Activated gamma-delta T cell (primary cell): ENCODE measurements around the gene ARHGAP19.
A peak's percentile ranks its signal among the peaks of the same experiment; 100 is the strongest.

Experiments used
- DNase-seq: peaks from one replicate; lab custom pipeline; 2025; lab: John Stamatoyannopoulos, UW

The ARHGAP19 gene

DNA sequence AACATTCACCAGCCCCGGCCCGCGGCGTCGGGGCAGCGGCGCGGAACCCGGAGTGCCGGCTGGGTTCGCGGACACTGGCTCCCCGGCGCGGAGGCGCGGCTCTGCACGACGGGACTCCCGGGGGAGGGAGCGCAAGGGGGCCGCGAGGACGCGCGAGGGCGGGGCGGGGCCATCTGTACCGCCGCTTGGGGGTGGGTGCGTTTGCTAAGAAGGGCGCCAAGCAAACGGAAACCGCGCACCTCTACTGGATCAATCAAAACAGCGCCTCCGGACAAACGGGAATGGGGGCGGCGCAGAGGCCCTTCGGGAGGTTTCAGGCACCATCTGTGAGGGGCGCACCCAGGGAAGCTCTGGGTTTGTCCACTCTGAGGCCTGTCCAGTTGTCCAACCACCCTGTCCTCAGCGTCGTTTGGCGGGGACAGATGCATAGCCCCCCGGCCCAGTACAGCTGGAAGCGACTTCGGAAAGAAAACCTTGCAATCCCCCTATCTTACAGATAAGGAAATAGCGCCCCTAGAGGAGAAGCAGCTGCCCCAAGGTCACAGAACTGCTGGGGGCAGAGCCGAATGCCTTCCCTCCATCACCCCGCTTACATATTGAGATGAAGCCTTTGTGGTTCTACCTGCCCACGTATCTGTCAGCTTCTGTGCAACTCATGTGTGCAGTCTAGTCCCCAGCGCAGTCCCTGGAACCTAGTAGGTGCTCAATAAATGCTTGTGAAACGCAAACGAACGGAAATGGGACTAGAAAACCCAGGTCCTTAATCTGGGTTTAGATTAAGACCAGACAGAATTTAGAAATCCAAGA is 96.0 kb downstream of the ARHGAP19 start:
- peak; percentile 48 for DNase-seq

DNA sequence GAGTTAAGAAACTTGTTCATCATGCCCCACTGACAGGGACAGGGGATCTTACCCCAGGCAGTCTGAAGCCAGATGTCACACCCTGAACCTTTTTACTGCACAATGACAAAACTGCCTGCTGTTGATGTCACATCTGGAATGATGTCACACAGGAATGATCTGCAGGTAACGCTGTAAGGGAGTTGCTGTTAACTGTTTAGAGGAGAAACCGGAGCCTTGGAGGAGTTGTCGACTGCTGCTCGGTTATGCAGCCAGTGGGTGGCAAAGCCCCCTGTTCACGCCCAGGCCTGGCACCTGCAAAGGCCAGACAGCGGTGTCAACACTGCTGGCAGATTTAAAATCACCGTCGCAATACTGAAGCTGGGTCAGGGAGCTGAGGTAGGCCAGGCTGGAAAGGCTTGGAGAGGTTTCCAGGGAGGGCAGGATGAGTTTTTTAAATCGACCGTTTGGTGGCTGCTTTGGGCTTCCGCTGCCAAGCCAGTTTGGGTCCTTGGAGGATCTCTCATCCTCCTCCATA is 96.7 kb downstream of the ARHGAP19 start:
- no peak for DNase-seq

DNA sequence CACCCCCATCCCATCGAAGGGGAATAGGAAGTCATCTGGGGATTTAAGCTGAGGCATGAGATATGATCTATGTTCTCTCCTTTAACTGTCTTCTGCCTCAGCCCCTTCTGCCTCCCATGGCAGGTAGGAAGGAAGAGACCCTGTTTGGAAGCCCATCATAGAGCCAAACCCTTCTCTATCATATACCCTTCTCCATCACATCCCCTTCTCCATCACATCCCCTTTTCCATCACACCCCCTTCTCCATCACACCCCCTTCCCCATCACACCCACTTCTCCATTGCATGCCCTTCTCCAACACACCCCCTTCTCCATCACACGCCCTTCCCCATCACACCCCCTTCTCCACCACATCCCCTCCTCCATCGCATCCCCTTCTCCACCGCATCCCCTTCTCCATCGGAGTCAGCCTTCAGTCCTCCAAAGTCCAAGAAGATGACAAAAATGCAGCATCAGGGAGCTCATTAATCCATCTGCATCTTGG is 99.4 kb downstream of the ARHGAP19 start:
- no peak for DNase-seq

DNA sequence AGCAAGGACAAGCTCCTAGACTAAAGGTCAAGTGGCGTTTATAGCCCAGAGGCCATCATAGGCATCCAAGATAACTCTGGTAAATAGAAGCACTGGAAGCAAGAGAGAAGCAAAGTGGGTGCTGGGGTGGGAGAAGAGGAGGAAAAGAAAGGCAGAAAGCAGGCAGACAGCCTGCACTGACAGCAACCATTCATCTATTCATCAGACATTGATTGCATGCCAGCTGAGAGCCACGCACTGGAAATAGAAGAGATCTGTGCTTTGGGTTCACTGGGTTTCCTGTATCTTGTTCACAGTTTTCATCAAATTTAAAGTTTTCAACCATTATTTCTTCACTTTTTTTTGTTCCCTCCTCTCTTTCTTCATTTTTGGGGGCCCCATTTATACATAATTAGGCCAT is 102.0 kb downstream of the ARHGAP19 start:
- DNase-seq: no peak

DNA sequence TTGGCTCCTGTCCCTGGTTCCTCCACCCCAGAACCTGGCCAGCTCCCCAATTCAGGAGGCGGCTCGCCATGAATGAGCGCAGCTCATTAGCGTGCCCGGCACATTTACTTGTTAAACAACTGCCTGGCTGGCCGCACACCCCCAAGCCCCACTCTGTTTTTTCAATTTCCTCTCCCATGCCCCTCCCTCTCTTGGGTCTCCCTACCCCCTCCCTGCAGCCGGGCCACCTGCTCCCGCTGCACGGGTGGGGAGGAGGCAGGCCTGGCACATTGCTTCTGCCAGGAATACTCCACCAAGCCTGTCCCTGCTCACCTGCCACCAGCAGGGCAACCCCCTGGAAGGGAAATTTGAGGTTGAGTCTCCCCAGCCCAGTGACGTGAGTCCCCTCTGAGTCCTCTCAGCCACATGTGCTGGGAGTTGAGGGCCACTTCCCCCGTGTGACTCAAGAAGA is 104.2 kb downstream of the ARHGAP19 start:
- DNase-seq: no peak

DNA sequence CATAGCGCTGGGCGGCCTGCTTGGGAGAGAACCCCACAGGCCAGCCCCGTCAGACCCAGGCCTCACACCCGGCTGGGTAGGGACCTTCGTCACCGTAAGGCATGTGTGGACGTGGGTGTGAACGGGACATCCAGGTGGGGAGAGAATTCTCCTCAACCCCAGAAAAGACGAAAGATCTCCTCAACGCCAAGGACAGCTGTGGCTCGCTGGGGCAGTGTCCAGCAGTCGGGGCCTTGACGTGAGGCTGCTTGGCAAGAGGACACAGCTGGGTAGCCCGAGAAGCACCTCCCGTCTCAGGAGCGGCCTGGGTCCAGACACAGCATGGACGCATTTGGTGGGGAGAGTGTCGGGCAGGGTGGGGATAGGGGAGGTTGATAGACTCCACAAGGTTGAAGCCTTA is 105.5 kb downstream of the ARHGAP19 start:
- no peak for DNase-seq

DNA sequence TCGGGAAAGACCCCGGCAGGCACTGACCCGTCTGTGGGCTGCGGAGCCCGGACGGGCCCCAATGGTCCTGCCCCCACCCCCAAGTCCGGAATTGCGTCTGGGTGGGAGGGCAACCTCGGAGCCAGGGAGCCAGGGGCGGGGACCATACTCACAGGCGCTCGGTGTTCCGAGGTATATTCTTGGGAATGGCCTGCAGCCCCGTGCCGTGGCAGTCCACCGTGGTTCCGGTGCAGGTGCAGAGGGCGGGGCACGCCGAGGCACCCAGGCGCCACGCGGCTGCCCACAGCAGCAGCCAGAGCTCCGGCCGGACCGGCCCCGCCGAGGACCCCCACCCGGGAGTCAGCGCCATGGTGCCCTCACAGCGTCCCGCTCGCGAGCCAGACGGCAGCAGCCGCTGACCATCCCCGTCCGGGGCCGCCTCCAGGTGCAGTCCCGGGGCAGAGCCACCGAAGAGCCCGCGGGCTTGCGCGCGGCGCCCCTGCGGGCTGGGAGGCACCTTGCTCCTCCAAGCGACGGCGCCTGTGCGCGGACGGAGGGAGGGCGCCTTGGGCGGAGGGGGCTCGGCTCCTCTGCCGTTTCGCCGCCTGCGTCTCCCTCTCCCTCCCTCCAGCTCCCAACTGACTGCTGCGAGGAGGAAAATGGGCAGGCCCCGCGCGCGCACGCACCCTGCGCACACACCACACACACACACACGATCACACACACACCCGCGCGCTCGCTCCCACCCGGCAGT is 106.9 kb downstream of the ARHGAP19 start, which contains the start of gene SLIT1:
SLIT1 (minus strand) TSS at position 634 of the 733 bp plus-strand sequence; CDS start at position 349, 285 bp downstream.
- no peak for DNase-seq

DNA sequence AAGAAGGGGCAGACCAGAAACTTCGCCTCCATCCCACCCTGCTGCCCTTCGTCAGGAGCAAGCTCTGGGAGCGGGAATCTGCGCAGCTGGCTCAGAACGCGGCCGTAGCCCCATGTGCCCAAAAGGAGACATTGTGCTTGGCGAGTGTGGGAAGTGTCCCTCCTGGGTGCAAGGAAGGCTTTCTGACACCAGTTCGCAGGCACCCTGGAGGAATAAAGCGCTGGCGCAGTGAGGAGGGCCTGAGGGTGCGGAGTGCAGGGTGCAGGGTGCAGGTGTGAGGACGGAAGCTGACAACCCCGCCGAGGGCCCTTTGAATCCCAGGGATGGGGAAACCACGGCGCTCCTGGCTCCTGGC is 107.5 kb downstream of the ARHGAP19 start:
- no peak for DNase-seq

DNA sequence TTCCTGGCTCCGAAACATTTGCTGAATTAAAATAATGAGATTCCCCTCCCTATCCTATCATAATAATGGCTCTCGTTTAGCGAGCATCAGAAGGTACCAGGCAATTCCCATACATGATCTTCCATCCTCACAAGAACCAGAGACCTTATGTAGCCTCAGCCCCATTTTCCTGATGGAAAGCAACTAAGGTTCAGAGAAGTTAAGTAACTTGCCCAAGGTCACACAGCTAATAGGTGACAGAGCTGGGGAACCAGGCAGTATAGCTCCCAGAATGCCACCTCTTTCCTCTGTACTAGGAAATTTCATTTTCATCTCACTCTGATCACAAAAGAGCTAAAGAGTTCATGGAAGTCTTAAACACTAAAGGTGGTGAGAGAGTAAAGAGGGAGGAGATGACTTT is 109.1 kb downstream of the ARHGAP19 start:
- no peak for DNase-seq

DNA sequence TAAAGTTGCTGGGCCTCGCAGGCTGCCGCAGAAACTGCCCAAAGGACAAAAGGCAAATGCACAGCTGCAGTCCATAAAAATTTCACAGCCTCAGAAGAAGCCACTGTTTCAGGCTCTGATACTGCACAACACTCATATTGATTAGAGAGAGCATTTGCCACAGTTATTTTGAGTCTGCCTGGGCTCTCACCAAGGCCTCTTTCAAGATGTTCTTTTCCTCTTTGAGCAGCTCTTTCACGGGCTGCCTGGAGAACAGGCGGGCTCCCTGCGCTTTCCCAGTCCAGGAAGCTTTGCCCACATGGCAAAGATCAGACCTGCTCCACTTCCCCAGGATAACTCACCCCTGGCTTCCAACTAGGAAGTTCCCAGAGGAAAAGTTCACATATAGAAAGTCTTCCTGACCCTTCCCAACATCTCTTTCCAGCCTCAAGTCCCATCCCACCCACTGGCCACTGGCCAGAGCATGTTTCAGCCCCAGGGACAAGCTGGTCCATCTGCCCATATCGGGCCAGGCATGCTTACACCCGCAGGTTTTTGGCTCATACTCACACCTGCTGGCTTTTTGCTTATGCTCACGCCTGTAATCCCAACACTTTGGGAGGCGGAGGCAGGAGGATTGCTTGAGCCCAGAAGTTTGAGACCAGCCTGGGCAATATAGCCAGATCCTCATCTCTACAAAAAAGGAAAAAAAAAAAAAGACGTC is 110.0 kb downstream of the ARHGAP19 start:
- no peak for DNase-seq

DNA sequence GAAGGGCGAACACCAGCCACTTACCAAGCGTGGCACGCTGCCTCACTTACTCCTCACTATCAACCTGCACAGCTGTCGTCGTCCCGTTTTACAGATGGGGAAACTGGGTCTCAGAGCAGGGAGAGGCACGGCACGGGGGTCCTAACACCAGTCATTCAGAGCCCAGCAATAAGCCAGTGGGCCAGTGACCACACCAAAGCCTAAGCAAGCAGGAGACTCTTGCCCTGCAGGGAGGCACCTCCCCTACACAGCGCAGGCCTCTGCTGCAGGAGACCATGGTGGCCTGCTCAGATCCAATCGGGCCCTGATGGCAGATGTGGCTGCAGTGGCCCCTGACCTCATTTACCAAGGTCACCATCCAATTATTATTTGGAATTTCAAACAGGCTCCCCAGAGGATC is 111.5 kb downstream of the ARHGAP19 start:
- DNase-seq: no peak

DNA sequence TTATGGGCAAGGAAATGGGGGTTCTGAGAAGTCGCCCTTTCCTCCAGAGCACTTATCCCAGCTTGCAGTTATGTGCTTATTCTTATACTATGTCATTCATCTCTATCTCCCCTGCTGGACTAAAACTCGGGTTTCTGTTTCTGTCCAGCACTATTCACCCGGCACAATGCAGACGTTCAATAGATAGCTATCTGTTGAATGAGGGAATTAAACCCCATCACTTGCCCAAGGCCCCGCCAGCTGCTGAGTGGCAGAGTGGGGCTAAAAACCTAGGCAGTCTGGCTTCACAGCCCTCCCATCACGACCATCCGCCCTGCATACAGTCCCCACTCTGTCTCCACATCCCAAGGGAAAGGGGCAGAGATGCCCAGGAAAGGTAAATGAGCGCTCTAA is 112.1 kb downstream of the ARHGAP19 start:
- no peak for DNase-seq

DNA sequence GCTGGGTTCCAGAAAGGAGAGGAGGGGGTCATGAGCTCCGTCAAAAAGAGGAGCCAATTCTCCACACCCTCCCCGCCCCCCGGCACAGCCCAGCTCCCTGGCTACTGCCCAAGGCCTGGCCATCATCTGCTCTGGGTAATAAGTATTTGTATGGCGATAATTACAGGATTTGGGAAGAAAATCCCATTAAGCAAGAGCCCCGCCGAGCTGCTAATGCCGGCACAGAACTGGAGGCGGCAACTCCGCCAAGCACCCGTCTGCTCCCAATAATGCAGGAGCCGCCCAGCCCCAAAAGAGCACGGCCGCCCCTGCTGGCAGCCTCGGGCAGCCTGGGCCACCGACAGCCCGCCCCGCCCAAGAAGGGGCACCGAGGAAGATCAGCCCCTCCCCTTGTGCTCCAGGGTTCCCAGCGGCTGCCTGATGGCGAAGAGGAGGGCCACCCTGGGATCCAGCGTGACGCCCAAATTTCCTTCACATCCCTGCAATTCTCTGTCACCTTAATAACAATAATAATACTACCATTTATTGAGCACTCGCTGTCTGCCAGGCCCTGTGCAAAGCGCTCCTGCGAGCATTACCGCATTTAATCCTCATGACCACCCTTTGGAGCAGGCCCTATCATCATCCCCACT is 112.6 kb downstream of the ARHGAP19 start:
- DNase-seq: no peak

DNA sequence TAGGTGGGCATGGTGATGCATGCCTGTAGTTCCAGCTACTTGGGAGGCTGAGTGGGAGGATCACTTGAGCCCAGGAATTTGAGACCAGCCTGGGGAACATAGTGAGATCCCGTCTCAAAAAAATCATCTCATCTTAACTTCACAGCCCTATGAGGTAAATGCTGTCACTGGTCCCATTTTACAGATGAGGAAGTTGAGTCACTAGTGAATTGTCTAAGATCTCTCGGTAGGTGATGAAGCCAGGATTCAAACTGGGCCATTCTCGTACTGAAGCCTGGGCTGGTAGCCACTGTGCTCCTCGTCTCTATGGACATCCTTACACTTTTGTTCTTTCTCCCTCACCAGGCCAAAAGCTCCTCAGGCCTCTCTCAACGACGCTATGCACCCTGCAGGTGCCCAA is 113.1 kb downstream of the ARHGAP19 start:
- DNase-seq: no peak

DNA sequence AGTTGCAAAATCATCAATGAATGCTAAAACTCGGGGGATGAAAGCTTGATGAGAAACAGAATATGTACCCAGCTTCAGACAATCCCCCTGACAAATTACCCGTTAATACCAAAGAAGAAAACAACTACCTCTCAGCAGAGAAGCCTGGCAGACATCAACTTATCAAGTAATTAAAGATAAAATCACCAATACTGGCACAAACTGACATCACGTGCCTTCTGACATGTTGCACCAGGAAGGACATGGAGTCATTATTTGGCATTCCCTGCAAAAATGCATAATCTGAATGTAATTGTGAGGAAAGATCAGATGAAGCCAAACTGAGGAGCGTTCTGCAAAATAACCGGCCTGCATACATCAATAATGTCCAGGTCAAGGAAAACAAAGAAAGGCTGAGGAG is 114.4 kb downstream of the ARHGAP19 start:
- no peak for DNase-seq

DNA sequence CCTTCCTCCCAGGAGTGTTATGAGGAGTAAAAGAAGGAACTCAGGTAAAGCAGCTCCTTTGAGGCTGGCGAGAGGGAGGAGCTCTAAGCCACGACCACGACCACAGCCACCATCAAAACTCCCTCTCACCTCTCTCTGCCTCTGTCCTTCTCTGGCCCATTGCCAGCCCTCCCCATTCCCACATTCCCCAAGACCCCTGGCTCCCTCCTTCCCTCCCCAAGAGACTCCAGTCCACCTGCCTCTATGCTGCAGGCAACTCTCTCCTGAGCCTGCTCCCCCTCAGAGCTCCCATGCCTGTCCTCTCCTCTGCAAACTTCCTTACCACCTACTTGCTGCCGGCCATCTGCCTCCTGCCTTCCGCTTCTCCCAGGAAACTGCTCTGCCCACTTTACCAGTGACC is 116.2 kb downstream of the ARHGAP19 start:
- no peak for DNase-seq

DNA sequence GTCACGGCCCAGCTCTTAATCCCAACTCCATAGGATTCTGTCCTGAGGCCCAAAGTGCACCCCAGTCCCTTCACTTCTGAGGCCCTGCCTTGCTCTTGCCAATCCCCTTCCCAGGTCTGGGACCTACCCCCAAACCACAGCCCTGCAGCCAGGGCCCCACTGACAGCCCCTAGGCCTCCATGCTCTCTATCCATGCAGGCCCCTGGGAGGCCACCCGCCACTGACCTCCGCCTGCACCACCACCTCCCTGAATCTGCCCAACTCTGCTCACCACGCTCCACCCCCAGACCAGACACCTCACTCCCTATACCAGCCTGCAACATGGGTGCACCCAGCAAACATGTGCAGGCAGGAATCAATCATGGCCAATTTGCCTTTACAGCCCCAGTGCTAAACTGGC is 116.9 kb downstream of the ARHGAP19 start:
- no peak for DNase-seq

DNA sequence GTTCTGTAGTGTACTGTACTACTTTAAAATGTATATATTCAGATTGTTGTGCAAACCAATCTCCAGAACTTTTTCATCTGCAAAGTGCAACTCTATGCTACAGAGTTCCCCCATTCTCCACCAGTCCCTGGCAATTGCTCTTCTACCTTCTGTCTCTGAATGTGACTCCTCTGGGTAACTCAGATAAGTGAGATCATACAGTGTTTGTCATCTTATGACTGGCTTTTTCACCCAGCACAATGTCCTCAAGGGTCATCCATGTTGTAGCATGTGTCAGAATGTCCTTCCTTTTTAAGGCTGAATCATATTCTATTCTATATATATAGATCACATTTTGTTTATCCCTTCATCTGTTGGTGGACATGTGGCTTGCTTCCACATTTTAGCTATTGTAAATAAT is 117.5 kb downstream of the ARHGAP19 start:
- DNase-seq: no peak

DNA sequence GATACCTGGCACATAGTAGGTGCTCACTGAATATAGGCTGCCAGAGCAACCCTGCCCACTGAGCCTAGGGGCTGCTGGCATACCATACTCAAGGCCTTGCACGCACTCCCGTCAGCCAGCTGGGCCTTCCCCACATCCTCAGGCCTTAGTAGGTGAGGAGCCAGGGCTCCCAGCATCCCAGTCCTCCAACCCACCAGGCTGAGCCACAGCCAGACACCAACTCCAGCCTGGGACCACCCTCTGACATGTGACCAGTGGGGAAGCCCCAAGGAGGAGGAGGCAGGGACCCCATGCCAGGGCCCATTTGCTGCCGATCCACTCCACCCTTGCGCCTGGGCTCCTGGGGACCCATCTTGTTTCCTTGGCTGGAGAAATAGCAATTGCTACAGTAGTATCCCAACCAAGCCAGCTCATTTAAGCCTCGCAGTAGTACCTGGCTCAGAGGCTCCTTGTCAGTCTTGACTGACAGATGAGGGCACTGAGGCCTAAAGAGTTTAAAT is 118.1 kb downstream of the ARHGAP19 start:
- no peak for DNase-seq

DNA sequence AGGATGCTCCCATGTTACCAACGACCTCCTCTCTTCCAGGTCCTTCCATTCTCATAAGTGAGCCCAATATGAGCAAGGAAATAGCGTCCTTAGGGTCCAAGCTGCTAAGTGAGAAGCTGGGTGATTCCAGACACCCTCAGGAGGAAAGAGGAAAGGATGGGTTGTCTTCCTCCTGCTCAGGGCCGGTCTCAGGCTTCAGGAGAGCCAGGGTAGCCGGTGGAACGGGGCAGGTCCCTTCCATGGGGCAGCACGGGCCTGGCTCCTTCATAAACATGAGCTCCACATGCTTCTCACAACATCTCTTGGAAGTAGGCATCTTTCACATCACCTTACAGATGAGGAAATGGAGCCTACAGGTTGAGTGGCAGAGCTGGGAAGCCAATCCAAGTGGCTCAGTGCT is 119.4 kb downstream of the ARHGAP19 start:
- no peak for DNase-seq
